Stromal cell of bone marrow (primary cell): ENCODE data around the gene HLA-DQA1.
"Not testable (repeated sequence)": the region's sequence is repeated elsewhere in the genome, so short reads cannot be mapped to it uniquely, and the experiment has no call there.

ENCODE experiments used
- DNase-seq: peaks from one replicate; pipeline ENCODE4 v3.0.0-alpha.2; 2012; ENCODE audit warnings: low read depth

Gene HLA-DQA1

GRCh38 chr6:32622545-32623401 lies 14.4 kb upstream of the HLA-DQA1 start:
- no peak for DNase-seq

GRCh38 chr6:32623693-32624092 lies 13.5 kb upstream of the HLA-DQA1 start:
- no peak for DNase-seq

- no peak for DNase-seq
Measured at GRCh38 chr6:32624565-32624964, 12.6 kb upstream of the HLA-DQA1 start.

- no peak for DNase-seq
Measured at GRCh38 chr6:32625137-32625536, 12.1 kb upstream of the HLA-DQA1 start.

- DNase-seq, result no peak
Measured at GRCh38 chr6:32627249-32627648, 10.0 kb upstream of the HLA-DQA1 start.

GRCh38 chr6:32627831-32628230 lies 9.4 kb upstream of the HLA-DQA1 start:
- no peak for DNase-seq

GRCh38 chr6:32629793-32630192 lies 7.4 kb upstream of the HLA-DQA1 start:
- not testable (repeated sequence) for DNase-seq

GRCh38 chr6:32635526-32636123 lies 1.6 kb upstream of the HLA-DQA1 start:
- DNase-seq, result no peak

- DNase-seq, result no peak
Measured at GRCh38 chr6:32637883-32638282, 677 bp downstream of the HLA-DQA1 start.

- no peak for DNase-seq
Measured at GRCh38 chr6:32638532-32639219, 1.5 kb downstream of the HLA-DQA1 start.

- no peak for DNase-seq
Measured at GRCh38 chr6:32639440-32640394, 2.5 kb downstream of the HLA-DQA1 start.

- DNase-seq, result no peak
Measured at GRCh38 chr6:32641122-32641521, 3.9 kb downstream of the HLA-DQA1 start.

GRCh38 chr6:32641785-32642719 lies 4.8 kb downstream of the HLA-DQA1 start:
- DNase-seq, result not testable (repeated sequence)

- no peak for DNase-seq
Measured at GRCh38 chr6:32642720-32643106, 5.5 kb downstream of the HLA-DQA1 start.

- no peak for DNase-seq
Measured at GRCh38 chr6:32643904-32644303, 6.7 kb downstream of the HLA-DQA1 start.

- no peak for DNase-seq
Measured at GRCh38 chr6:32645047-32645703, 8.0 kb downstream of the HLA-DQA1 start.

GRCh38 chr6:32655203-32655710 lies 18.1 kb downstream of the HLA-DQA1 start:
- DNase-seq, result no peak

GRCh38 chr6:32657329-32657728 lies 20.1 kb downstream of the HLA-DQA1 start:
- DNase-seq, result not testable (repeated sequence)

- not testable (repeated sequence) for DNase-seq
Measured at GRCh38 chr6:32657819-32658218, 20.6 kb downstream of the HLA-DQA1 start.
